Ureter (tissue), 1 donor: ENCODE measurements around the gene KRT31. TPM values are rescaled to one million over a fixed set of nuclear protein-coding genes. Genes with fewer than 3 reads are reported as not detected.
"Not testable (repeated sequence)": the region's sequence is repeated elsewhere in the genome, so short reads cannot be mapped to it uniquely, and the experiment has no call there.

Experiments
- DNase-seq: peaks from one replicate; pipeline ENCODE4 v3.0.0-alpha.2; 2020; ENCODE audit warnings: low spot score
- total RNA-seq: library from RNA; stranded (reverse); gene quantifications from one replicate; pipeline ENCODE4 v1.2.4, GENCODE V29; 2023
- donor health status: DM: yes; HTN: yes; CAD: no.

The KRT31 gene
- total RNA-seq, 1 donor from 2014 or later = not detected

- no peak for DNase-seq
These were observed 20.2 kb upstream of the KRT31 start for GRCh38 chr17:41417576-41418015.

GRCh38 chr17:41417127-41417526 lies 19.7 kb upstream of the KRT31 start:
- no peak for DNase-seq

- no peak for DNase-seq
These were observed 19.1 kb upstream of the KRT31 start for GRCh38 chr17:41416479-41416878.

- DNase-seq = no peak
These were observed 18.5 kb upstream of the KRT31 start for GRCh38 chr17:41415833-41416335.

- no peak for DNase-seq
These were observed 18.0 kb upstream of the KRT31 start for GRCh38 chr17:41415411-41415810.

GRCh38 chr17:41413982-41414381 lies 16.6 kb upstream of the KRT31 start:
- DNase-seq = no peak

GRCh38 chr17:41413353-41413957 lies 16.0 kb upstream of the KRT31 start:
- DNase-seq = no peak

GRCh38 chr17:41411072-41411840 lies 13.8 kb upstream of the KRT31 start:
- DNase-seq = no peak

- no peak for DNase-seq
These were observed 9.8 kb upstream of the KRT31 start for GRCh38 chr17:41407226-41407625.

- DNase-seq = no peak
These were observed 8.8 kb upstream of the KRT31 start for GRCh38 chr17:41406205-41406604.

- no peak for DNase-seq
These were observed 6.7 kb upstream of the KRT31 start for GRCh38 chr17:41404024-41404671.

- no peak for DNase-seq
These were observed 6.1 kb upstream of the KRT31 start for GRCh38 chr17:41403404-41404023.

- DNase-seq = no peak
These were observed 4.8 kb upstream of the KRT31 start for GRCh38 chr17:41402161-41402560.

GRCh38 chr17:41396340-41396739 lies 1.1 kb downstream of the KRT31 start:
- no peak for DNase-seq

GRCh38 chr17:41395611-41396010 lies 1.8 kb downstream of the KRT31 start:
- DNase-seq = no peak

- not testable (repeated sequence) for DNase-seq
These were observed 2.4 kb downstream of the KRT31 start for GRCh38 chr17:41395044-41395443.

GRCh38 chr17:41394254-41394996 lies 3.0 kb downstream of the KRT31 start:
- DNase-seq = no peak

- DNase-seq = no peak
These were observed 3.6 kb downstream of the KRT31 start for GRCh38 chr17:41393826-41394225.

- no peak for DNase-seq
These were observed 4.1 kb downstream of the KRT31 start for GRCh38 chr17:41393294-41393693.

GRCh38 chr17:41392278-41392677 lies 5.1 kb downstream of the KRT31 start:
- DNase-seq = no peak

- no peak for DNase-seq
These were observed 5.9 kb downstream of the KRT31 start for GRCh38 chr17:41391535-41391934.
